HEK293 (cell line): Measurements from ENCODE around the gene TBPL1.

Source experiments
- YY1 ChIP-seq: fragments of 450-650 bp; formaldehyde crosslinking; IDR thresholded peaks from 2 replicates; pipeline ENCODE4 v1.5.1; 2018; ENCODE audit warnings: missing biosample characterization, missing genetic modification characterization
- ZNF10 ChIP-seq: fragments of 450-650 bp; formaldehyde crosslinking; IDR thresholded peaks from 2 replicates; pipeline ENCODE4 v1.5.1; 2017; ENCODE audit warnings: missing biosample characterization, missing genetic modification characterization
- ZNF366 ChIP-seq: fragments of 450-650 bp; formaldehyde crosslinking; conservative IDR thresholded peaks from 2 replicates; pipeline ENCODE4 v1.5.1; 2016; ENCODE audit warnings: missing biosample characterization, missing genetic modification characterization
- ZNF48 ChIP-seq: fragments of 450-650 bp; formaldehyde crosslinking; IDR thresholded peaks from 2 replicates; pipeline ENCODE4 v1.5.1; 2016; ENCODE audit warnings: missing biosample characterization, missing genetic modification characterization
- TF ChIP-seq, protein P1 (sequence below): fragments of 450-650 bp; formaldehyde crosslinking; IDR thresholded peaks from 2 replicates; pipeline ENCODE4 v1.5.1; 2016; ENCODE audit warnings: missing biosample characterization, missing genetic modification characterization
- TF ChIP-seq, protein P2 (sequence below): fragments of 450-650 bp; formaldehyde crosslinking; IDR thresholded peaks from 2 replicates; pipeline ENCODE4 v1.5.1; 2016; ENCODE audit warnings: missing biosample characterization, missing genetic modification characterization
- TF ChIP-seq, protein P3 (sequence below): fragments of 450-650 bp; formaldehyde crosslinking; IDR thresholded peaks from 2 replicates; pipeline ENCODE4 v1.5.0; 2017; ENCODE audit warnings: missing biosample characterization, missing genetic modification characterization, borderline replicate concordance

DNA sequence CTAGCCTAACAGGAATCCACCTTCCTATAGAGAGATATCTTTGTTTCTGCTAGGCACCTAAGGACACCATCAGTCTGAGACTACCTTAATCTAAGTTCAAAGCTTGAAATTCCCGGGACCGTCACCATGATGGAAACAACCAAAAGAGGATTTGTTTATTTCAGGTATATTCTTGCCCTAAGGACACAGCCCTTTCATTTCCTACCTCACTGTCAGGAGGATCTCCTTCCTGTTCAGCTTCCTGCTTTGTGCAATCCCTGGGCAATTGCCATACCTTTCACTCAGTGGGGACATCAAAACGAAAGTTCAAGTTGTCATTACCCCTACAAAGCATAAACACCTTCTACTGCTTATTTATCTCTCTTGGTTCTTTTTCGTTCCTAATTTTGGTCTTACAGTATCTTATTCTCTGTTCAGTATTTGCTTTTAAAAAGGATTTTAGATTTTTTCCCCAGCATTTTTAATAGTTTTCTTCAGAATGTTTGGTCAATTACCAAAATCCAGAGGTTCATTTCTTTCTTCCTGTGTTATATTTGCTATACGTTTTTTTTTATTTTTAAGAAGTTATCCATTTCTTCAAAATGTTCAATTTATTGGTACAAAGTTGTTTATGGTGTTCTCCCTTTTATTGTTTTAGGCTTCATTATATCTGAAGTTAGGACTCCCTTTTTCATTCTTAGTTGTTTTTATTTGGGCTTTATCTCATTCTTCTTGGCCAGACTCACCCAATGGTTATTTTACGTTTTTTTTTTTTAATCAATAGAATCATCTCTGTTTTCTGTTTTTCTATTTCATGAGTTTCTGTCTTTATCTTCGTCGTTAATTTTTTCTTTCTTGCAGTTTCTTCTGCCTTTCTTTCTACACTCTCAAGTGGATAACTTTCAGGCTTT lies 13.0 kb upstream of the TBPL1 start:
- TF ChIP-seq ZNF10 (tag by site-specific recombination) (no peak), ZNF48 (tag by site-specific recombination) (no peak), ZNF366 (tag by site-specific recombination) (no peak), YY1 (no peak)
- TF ChIP-seq, protein P1, sequence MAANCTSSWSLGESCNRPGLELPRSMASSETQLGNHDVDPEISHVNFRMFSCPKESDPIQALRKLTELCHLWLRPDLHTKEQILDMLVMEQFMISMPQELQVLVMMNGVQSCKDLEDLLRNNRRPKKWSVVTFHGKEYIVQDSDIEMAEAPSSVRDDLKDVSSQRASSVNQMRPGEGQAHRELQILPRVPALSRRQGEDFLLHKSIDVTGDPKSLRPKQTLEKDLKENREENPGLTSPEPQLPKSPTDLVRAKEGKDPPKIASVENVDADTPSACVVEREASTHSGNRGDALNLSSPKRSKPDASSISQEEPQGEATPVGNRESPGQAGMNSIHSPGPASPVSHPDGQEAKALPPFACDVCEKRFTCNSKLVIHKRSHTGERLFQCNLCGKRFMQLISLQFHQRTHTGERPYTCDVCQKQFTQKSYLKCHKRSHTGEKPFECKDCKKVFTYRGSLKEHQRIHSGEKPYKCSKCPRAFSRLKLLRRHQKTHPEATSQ (tag by site-specific recombination): no peak
- TF ChIP-seq, protein P2, sequence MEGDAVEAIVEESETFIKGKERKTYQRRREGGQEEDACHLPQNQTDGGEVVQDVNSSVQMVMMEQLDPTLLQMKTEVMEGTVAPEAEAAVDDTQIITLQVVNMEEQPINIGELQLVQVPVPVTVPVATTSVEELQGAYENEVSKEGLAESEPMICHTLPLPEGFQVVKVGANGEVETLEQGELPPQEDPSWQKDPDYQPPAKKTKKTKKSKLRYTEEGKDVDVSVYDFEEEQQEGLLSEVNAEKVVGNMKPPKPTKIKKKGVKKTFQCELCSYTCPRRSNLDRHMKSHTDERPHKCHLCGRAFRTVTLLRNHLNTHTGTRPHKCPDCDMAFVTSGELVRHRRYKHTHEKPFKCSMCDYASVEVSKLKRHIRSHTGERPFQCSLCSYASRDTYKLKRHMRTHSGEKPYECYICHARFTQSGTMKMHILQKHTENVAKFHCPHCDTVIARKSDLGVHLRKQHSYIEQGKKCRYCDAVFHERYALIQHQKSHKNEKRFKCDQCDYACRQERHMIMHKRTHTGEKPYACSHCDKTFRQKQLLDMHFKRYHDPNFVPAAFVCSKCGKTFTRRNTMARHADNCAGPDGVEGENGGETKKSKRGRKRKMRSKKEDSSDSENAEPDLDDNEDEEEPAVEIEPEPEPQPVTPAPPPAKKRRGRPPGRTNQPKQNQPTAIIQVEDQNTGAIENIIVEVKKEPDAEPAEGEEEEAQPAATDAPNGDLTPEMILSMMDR (tag by site-specific recombination): no peak
- TF ChIP-seq, protein P3, sequence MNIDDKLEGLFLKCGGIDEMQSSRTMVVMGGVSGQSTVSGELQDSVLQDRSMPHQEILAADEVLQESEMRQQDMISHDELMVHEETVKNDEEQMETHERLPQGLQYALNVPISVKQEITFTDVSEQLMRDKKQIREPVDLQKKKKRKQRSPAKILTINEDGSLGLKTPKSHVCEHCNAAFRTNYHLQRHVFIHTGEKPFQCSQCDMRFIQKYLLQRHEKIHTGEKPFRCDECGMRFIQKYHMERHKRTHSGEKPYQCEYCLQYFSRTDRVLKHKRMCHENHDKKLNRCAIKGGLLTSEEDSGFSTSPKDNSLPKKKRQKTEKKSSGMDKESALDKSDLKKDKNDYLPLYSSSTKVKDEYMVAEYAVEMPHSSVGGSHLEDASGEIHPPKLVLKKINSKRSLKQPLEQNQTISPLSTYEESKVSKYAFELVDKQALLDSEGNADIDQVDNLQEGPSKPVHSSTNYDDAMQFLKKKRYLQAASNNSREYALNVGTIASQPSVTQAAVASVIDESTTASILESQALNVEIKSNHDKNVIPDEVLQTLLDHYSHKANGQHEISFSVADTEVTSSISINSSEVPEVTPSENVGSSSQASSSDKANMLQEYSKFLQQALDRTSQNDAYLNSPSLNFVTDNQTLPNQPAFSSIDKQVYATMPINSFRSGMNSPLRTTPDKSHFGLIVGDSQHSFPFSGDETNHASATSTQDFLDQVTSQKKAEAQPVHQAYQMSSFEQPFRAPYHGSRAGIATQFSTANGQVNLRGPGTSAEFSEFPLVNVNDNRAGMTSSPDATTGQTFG (tag by site-specific recombination): no peak
